Muscle of arm (tissue), 12 donors: ENCODE measurements around the gene PTK6. TPM values are rescaled to one million over a fixed set of nuclear protein-coding genes. Genes with fewer than 3 reads are reported as not detected.
"Not testable (repeated sequence)": the region's sequence is repeated elsewhere in the genome, so short reads cannot be mapped to it uniquely, and the experiment has no call there.

Experiments used
- DNase-seq: peaks from one replicate; pipeline ENCODE4 v3.0.0-alpha.2; 2013
- polyA plus RNA-seq, 12 donors: library from polyadenylated mRNA; unstranded; fragments of 120-200 nt; gene quantifications; one replicate each; pipeline ENCODE4 v1.2.1, GENCODE V29; 2013; ENCODE audit not compliant: insufficient read length in 12 of 12

Gene PTK6
- polyA plus RNA-seq, 12 donors, result 0.14 to 1.4 (median 0.35) TPM; not detected in 2

DNA sequence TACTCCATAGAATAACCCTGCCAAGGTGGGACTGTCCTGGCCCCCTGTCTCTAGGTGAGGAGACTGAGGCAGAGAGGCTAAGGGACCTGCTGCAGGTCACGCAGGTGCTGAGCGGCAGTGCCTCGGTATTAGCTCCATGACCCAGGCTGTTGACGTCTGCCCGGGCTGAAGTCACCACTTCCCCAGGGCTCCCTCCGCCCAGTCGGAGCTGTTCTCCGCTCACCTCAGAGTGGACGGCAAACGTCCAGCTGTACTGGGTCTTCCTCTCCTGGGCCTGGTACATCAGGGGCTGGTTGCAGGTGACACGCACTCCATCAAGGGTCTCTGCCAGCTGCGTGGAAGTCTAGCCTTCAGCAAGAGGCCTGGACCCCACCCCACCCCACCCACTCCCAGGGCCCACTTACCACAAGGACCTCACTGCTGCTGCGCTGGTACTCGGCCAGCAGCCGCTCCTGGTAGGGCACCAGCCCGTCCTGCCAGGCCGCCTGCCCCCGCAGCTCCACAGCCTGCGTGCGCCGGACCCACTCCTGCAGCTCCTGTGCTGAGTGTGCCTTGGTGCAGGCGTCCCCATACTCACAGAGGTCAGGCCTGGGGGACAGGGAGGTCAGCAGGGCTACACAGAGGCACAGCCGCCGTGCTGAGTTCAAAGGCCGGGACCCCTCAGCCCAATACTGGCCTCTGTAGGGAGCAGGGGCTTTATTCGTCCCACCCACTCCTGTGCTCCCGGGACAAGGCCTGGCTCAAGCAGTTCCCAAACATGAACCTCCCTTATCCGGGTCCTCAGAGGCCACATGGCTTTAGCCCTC is 33.3 kb upstream of the PTK6 start:
- no peak for DNase-seq

GRCh38 chr20:63568986-63569949 is 32.1 kb upstream of the PTK6 start:
- no peak for DNase-seq

DNA sequence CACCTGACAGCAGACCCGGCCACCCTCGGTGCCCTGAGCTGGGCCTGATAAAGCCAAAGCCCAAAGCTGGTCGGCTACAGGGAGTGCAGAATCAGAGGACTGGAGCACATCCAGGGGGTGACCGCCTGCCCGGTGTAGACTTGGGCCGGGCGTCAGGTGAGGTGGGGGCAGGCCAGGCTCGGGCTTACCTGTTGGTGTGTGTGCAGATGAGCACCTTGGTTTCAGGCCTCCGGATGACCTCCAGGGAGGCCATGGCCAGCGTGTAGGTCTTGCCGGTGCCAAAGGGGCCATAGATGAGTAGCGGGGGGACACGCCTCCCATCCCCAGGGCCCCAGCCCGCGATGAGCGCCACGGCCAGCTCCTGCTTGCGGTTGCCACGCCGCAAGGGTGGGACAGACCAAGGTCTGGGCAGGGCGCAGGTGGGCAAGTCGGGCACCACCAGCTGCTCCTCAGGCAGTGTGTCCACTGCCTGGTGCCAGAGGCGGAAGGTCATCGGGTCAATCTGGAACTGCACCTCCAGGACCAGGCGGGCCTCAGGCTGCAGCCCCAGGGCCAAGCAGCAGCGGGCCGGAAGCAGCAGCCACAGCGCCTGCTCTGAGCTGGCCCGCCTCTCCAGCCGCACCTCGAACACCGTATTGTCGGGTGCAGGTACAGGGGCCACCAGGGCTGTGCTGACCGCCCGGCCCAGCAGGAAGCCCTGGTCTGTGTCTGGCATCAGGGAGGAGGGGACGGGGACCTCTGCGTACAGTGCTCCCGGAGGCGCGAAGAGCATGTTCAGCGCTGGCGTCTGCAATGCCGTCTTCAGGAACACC is 31.2 kb upstream of the PTK6 start:
- no peak for DNase-seq

- no peak for DNase-seq
These were observed 30.4 kb upstream of the PTK6 start for GRCh38 chr20:63567386-63568169.

DNA sequence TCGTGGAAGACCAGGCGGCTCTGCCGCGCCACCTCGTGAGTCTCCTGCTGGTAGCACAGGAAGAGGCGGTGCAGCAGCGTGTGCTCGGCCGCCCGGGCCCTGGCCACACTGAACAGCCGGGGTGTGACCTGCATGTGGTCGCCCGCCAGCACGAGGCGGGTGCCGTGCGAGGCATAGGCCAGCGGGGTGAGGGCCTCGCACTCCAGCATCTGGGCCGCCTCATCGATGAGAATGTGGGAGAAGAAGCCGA is 29.9 kb upstream of the PTK6 start:
- DNase-seq, result no peak

DNA sequence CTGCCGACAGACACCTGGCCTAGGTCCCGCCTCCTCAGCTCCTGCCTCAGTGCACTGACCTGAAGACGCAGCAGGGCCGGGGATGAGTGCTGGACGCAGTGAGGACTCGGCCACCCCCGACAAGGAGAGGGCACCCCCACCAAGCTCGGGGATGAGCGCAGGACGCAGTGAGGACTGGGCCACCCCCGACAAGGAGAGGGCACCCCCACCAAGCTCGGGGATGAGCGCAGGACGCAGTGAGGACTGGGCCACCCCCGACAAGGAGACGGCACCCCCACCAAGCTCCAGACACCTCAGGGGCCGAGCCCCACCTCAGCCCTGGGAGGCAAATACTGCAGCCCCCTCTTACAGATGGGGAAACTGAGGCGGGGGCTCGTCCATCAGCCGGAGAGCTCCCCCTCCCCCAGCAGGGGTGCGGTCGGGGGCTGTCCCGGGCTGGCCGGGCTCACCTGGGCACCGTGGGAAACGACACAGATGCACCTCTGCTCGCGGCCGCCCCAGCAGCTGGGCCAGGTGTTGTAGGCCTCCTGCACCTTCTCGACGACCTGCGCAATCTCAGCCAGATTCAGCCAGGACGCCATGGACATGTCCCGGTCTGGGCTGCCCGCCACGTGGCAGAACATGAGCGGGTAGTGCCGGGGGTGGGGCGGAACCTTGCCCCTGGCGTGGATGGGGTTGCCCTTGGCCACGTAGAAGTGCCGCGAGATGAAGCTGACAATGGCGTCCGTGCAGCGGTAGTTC is 29.4 kb upstream of the PTK6 start:
- DNase-seq, result no peak

DNA sequence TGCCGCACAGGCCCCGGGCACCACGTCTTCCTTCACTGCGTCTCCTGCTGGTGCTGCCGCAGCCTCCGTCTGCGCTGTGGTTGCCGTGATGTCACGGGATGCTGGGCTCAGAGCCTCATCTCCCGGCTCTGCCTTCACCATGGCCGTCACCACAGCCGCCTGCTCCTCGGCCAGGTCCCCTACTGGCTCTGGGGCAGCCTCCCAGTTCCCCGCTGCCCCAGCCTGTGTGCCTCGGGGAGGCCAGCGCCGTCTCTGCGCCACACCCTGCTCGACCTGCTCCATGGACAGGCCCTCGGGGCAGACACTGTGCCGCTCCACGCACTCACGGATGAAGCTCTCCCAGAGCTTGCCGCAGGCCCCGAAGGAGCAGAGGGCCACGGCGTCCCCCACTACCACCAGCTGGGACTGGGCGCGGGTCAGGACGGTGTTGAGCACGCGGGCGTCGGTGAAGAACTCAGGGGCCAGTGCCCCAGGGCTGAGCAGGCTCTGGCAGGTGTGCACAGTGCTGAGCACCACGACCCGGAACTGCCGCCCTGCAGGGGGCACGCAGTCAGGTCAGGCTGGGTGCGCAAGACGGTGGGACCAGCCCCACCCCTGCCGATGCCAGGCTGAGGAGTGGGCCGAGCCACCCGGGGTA is 28.6 kb upstream of the PTK6 start:
- no peak for DNase-seq

DNA sequence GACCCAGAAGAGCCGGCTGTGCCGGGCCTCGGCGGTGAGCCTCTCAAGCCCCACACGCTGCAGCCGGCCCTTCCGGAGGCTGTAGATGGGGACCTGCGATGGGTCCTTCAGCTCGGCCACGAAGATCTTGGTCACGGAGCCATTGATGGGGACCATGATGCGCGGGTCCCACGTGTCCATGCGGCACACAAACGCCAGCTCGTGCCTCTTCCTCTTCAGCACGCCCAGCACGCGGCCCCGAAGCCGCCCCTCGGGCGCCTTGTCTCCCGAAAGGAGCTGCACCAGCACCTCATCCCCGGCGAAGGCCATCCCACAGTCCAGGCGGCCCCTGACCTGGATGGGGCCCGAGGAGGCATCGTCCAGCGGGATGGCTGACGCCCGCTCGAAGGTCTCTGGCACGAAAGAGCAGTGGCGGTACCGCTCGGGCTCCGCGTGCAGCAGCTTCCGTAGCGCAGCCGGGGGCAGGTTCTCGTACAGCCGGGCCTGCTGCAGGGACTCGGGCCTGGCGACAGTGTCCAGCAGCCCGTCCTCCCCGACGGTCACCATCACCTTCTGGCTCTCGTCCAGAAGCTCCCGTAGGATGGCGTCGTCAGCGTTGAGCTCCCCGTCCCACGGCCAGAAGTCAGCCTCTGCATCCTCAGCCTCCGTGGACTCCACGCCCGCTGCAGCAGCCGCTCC is 28.0 kb upstream of the PTK6 start:
- no peak for DNase-seq

- DNase-seq, result no peak
These were observed 27.0 kb upstream of the PTK6 start for GRCh38 chr20:63564036-63564810.

DNA sequence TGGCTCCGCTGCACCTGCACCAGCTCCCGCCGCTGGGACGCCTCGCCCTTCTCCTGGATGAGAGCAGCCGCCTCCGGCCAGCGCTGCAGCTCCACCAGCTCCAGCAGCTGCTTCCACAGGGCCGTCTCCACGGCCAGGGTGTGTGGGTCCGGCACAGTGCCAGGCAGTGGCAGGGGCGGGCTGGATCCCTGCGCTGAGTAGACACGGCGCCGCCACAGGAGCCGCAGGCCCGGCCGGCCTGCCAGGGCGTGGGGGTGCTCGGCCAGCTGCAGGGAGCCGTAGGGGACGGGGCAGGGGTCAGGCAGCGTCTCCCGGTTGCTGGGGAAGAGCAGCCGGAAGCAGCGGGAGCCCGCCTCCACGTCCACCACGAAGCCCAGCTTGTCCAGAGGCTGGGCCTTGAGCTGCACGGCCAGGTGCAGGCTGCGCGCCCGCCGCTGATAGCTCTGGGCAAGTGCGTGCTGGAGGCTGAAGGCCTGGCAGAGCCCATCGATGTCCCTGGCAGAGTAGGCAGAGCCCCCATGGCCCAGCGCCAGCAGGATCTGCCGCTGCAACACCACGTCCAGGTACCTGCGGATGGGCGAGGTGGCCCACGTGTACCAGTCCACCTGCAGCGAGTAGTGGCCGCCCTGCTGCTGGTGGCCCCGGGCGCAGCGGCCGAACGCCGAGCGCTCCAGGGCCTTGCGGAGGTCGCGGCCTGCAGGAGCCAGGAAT is 26.2 kb upstream of the PTK6 start:
- DNase-seq, result no peak

DNA sequence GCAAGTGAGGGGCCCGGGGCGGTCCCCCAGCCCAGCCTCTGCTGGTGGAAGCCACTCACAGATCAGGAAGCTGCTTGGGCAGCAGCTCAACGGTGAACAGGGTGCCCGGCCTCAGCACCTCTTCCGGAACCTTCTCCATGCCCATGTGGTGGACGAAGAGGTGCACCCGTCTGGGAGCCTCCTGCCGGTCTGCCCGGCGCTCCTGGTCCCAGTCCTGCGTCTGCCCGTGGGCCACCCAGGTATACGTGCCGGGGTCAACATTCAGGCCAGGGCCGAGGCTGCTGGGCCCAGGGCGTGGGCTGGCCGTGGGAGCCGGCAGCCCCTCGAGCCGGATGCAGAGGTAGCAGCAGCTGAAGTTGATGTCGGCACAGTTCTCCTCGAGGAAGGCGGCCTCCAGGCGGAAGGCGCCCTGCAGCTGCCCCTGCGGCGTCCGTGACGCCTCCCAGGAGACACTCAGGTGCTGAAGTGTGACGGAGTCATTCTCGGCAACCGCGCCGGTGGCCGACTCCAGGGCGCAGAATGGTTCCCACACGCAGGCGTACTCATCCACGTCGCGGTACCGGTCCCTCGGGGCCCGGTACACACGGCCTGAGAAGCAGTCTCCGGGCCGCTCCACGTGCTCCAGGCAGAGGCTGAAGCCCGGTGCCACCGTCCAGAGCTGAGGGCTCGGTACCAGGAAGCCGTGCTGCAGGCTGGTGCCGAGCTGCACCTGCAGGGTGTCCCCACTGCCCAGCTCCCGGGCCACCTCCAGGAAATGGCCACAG is 25.5 kb upstream of the PTK6 start:
- no peak for DNase-seq

- DNase-seq, result no peak
These were observed 24.6 kb upstream of the PTK6 start for GRCh38 chr20:63561624-63562396.

DNA sequence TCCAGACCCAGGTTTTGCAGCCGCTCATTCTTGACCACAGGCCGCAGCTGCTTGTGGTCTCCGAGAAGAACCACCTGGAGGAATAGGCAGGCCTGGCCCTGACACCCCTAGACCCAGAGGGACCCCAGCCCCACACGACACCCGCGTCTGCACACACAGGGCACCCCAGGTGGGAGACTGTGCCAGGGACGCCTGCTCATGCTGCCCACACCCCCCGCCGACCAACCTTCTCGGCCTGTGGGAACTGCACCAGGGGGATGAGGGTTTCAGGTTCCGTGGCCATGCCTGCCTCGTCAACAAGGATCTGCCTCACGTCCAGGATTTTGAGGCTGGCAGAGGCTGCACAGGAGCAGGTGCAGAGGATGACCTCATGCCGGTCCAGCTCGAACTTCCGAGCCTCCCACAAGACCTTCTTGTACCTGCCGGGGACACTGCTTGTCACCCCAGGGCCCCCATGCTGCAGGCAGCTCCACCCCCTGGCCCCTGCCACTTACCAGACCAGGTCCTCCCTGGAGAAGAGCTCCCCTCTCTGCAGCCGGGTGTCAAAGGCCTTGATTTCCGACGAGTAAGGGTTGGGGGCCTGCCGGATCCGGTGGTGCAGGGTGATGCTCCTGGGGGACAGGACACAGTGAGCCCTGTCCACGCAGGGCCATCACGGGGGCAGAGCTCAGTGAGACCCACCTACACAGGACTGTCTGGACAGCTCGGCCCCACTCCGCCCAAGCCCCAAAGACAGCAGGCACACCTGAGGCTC is 23.9 kb upstream of the PTK6 start:
- no peak for DNase-seq

DNA sequence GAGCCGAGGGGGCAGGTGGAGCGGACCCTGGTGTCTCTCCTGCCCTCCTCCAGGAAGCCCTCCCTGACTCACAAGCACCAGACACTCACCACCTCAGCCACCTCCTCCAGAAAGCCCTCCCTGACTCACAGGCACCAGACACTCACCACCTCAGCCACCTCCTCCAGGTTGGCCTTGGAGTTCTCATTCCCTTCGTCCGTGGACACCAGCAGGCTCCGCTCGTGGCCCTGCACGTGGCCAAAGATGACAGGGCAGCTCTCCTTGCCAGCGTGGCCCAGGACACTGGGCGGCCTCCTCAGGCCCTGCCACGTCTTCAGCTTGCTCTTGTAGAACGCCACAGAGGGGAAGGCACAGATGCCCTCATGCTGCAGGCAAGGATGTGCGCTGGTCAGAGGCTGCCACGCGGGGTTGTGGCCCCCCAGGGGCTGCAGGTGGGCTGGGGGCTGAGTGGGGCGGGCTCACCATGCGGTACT is 23.2 kb upstream of the PTK6 start:
- DNase-seq, result no peak

GRCh38 chr20:63559485-63560332 is 22.5 kb upstream of the PTK6 start:
- DNase-seq, result not testable (repeated sequence)
